SK-N-SH (cell line): Measurements from ENCODE around the gene ACAP2. TPM values are rescaled to one million over a fixed set of nuclear protein-coding genes. Genes with fewer than 3 reads are reported as not detected.

Source experiments
- CTCF ChIA-PET: fragments of 300-600, 350-600 bp; formaldehyde crosslinking; extraction: SDS; loops from one replicate; lab custom pipeline; 2021; lab: Yijun Ruan, JAX
- POLR2A ChIA-PET: fragments of 350-600 bp; sonication (Branson Sonifier 250); formaldehyde crosslinking; extraction: SDS; loops from one replicate; lab custom pipeline; 2020; ENCODE audit warnings: antibody characterized with exemption, inconsistent platforms; lab: Yijun Ruan, JAX
- DNase-seq: peaks from one replicate; pipeline ENCODE4 v3.0.0; 2012
- H2AFZ ChIP-seq: fragments of 200-600 bp; sonication (generic); 2 replicates; pipeline ENCODE4 v1.8.1; 2016; ENCODE audit warnings: antibody characterized with exemption, mild to moderate bottlenecking, low read depth
- H3F3A ChIP-seq: fragments of 200-600 bp; sonication (generic); replicated peaks from 2 replicates; pipeline ENCODE3; 2016; ENCODE audit warnings: antibody characterized with exemption, mild to moderate bottlenecking; ENCODE audit not compliant: insufficient read depth
- H3K27ac ChIP-seq, 2 experiments: fragments of 200-500 bp in 1 of 2; fragments of 200-600 bp in 1 of 2; sonication (Bioruptor generic) in 1 of 2; sonication (generic), shearing (Covaris generic) in 1 of 2; 2 replicates each; pipeline versions ENCODE4 v1.5.1 to v1.6.1; 2014 to 2016; ENCODE audit warnings: low read depth in 2 of 2, inconsistent platforms in 1 of 2, low read length in 1 of 2, mild to moderate bottlenecking in 1 of 2, mixed read lengths in 1 of 2
- H3K27me3 ChIP-seq: fragments of 200-600 bp; sonication (generic), shearing (Covaris generic); 2 replicates; pipeline ENCODE4 v1.6.1; 2016; ENCODE audit warnings: mixed run types; ENCODE audit not compliant: insufficient read depth
- H3K36me3 ChIP-seq, 2 experiments: fragments of 200-500 bp in 1 of 2; fragments of 200-600 bp in 1 of 2; sonication (Bioruptor generic) in 1 of 2; sonication (generic) in 1 of 2; replicated peaks in 1 of 2; 2 replicates each; pipeline versions ENCODE3 to v1.5.1; 2014 to 2016; ENCODE audit warnings: low read length in 1 of 2, mild to moderate bottlenecking in 1 of 2; ENCODE audit not compliant: insufficient read depth in 2 of 2, control insufficient read depth in 1 of 2
- H3K4me1 ChIP-seq, 2 experiments: fragments of 200-500 bp in 1 of 2; fragments of 200-600 bp in 1 of 2; sonication (Bioruptor generic) in 1 of 2; sonication (generic), shearing (Covaris generic) in 1 of 2; 2 replicates each; pipeline versions ENCODE4 v1.5.1 to v1.6.1; 2014 to 2016; ENCODE audit warnings: low read depth in 1 of 2, low read length in 1 of 2, mixed run types in 1 of 2; ENCODE audit not compliant: insufficient read depth in 2 of 2, control insufficient read depth in 1 of 2
- H3K4me2 ChIP-seq: fragments of 200-600 bp; sonication (generic), shearing (Covaris generic); 2 replicates; pipeline ENCODE4 v1.6.1; 2017; ENCODE audit warnings: mixed run types
- H3K4me3 ChIP-seq, 2 experiments: fragments of 200-500 bp in 1 of 2; fragments of 200-600 bp in 1 of 2; sonication (Bioruptor generic) in 1 of 2; sonication (generic), shearing (Covaris generic) in 1 of 2; 2 replicates each; pipeline versions ENCODE4 v1.5.1 to v1.8.1; 2014 to 2016; ENCODE audit warnings: low read depth in 2 of 2, inconsistent platforms in 1 of 2, low read length in 1 of 2, mild to moderate bottlenecking in 1 of 2, mixed read lengths in 1 of 2, moderate library complexity in 1 of 2
- H3K79me2 ChIP-seq: fragments of 200-600 bp; sonication (generic); 2 replicates; pipeline ENCODE4 v1.8.1; 2017; ENCODE audit warnings: mild to moderate bottlenecking; ENCODE audit not compliant: insufficient read depth
- H3K9ac ChIP-seq: fragments of 200-600 bp; sonication (generic); 2 replicates; pipeline ENCODE4 v1.6.1; 2017; ENCODE audit warnings: mixed run types
- H3K9me2 ChIP-seq: fragments of 200-600 bp; sonication (generic); 2 replicates; pipeline ENCODE4 v1.6.1; 2017; ENCODE audit warnings: mixed run types
- H3K9me3 ChIP-seq: fragments of 200-600 bp; sonication (generic); 2 replicates; pipeline ENCODE4 v1.6.1; 2017; ENCODE audit warnings: mixed run types, mild to moderate bottlenecking, moderate library complexity
- H4K20me1 ChIP-seq: fragments of 200-600 bp; sonication (generic); 2 replicates; pipeline ENCODE4 v1.6.1; 2017; ENCODE audit warnings: mild to moderate bottlenecking, mixed run types; ENCODE audit not compliant: insufficient read depth
- CHD2 ChIP-seq: fragments of 150-350 bp; IDR thresholded peaks from 2 replicates; pipeline ENCODE4 v1.6.1; 2018; ENCODE audit warnings: low read length; ENCODE audit not compliant: partially characterized antibody
- CTCF ChIP-seq: fragments of 200-600 bp; sonication (generic); IDR thresholded peaks from 2 replicates; pipeline ENCODE4 v1.6.1; 2017; ENCODE audit warnings: antibody characterized with exemption, mild to moderate bottlenecking, moderate library complexity
- GATA2 ChIP-seq: sonication (generic); formaldehyde crosslinking; IDR thresholded peaks from 2 replicates; pipeline ENCODE4 v1.5.0; 2020; ENCODE audit warnings: mild to moderate bottlenecking, missing genetic modification reagents
- IRF3 ChIP-seq: fragments of 150-350 bp; IDR thresholded peaks from 2 replicates; pipeline ENCODE4 v1.6.1; 2016; ENCODE audit warnings: mild to moderate bottlenecking, low read depth, low read length
- MAX ChIP-seq: IDR thresholded peaks from 2 replicates; pipeline ENCODE4 v1.4.0; 2012; ENCODE audit warnings: low read depth
- MEF2A ChIP-seq: IDR thresholded peaks from 2 replicates; pipeline ENCODE4 v1.4.0; 2012; ENCODE audit warnings: low read depth, borderline replicate concordance
- NFIC ChIP-seq: IDR thresholded peaks from 2 replicates; pipeline ENCODE4 v1.4.0; 2012; ENCODE audit warnings: borderline replicate concordance
- POLR2AphosphoS5 ChIP-seq: IDR thresholded peaks from 2 replicates; pipeline ENCODE4 v1.6.1; 2012; ENCODE audit warnings: low read depth, low read length
- SIN3A ChIP-seq: IDR thresholded peaks from 2 replicates; pipeline ENCODE4 v1.6.1; 2012; ENCODE audit warnings: low read depth, mild to moderate bottlenecking, low read length, moderate library complexity, borderline replicate concordance
- TAF1 ChIP-seq: IDR thresholded peaks from 2 replicates; pipeline ENCODE4 v1.6.1; 2012; ENCODE audit warnings: low read depth, mild to moderate bottlenecking, low read length, moderate library complexity, borderline replicate concordance
- WGBS: methylation state at CpG from one replicate; pipeline ENCODE4 v1.1.6; 2017; ENCODE audit warnings: low lambda C conversion rate; 5-methylcytosine and 5-hydroxymethylcytosine counted together
- polyA plus RNA-seq, 3 experiments: library from polyadenylated mRNA; depleted of rRNA; stranded (reverse); fragments of >200 nt; gene quantifications; 2 replicates each; pipeline ENCODE4 v1.2.3, GENCODE V29; 2012

The ACAP2 gene
- polyA plus RNA-seq, 1 of the 3 experiments (the other 2 are of a cell fraction): 6.8 TPM

- TF ChIP-seq POLR2AphosphoS5: no peak
- no peak for TF ChIP-seq CHD2
- TF ChIP-seq TAF1: no peak
These were observed 204.7 kb downstream of the ACAP2 start (continued) for GRCh38 chr3:195238081-195238571.

DNA sequence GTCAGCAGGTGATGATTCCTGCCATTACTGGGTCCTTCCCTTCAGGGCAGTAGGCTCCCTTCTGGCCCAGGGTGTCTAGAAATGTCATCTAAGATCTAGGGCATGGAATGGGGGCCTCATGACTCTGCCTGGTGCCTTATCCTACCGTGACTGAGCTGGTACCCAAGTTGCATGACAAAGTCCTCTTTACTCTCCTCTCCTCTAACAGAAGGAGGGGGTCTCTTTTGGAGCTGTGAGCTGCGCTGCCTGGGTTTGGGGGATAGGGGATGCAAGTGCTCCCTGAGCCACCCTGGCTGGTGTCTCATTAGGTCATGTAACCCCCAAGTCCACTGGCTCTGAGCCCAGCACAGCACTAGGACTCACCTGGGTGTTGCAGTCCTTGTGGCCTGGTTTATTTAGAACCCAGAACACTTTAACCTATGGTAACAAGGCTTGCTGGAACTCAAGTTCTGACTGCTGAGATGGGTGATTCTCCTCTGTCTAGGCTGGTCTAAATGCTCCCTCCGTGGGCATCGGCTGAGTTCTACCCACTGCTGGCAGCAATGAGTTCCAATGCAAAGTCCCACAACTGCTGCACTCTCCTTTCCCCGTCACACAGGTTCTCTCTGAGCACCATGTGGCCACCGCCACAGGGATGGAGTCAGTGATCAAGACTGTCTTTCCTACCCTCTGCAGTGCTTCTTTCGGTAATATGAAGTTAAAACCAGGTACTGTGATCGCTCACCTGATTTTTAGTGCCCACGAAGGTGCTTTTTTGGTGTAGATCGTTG is 205.8 kb downstream of the ACAP2 start:
- no peaks in the 10 kb centered on the region for H3K9me3 ChIP-seq
- no peak overlapping the region for H3K9ac ChIP-seq
- no peak for TF ChIP-seq MEF2A
- no peak for TF ChIP-seq IRF3
- TF ChIP-seq CHD2: no peak
- no peak for TF ChIP-seq MAX
- no peak for TF ChIP-seq NFIC
- TF ChIP-seq CTCF: no peak
- TF ChIP-seq GATA2 (CRISPR knock-in tag): no peak
- TF ChIP-seq SIN3A: no peak
- ChIA-PET CTCF (no interaction called here), POLR2A (no interaction called here)
- H3K36me3 ChIP-seq: no peaks in the 10 kb centered on the region
- no peak overlapping the region for H3K4me3 ChIP-seq
- no peak for DNase-seq
- 97% methylated on average over 8 of the region's 10 CpGs for WGBS
- peaks cover 13% of the 10 kb centered on the region; the same call in 1 of the 2 replicates for H3K79me2 ChIP-seq
- H3K9me2 ChIP-seq: no peaks in the 10 kb centered on the region
- H2AFZ ChIP-seq: no peak overlapping the region
- H3K27ac ChIP-seq: no peak overlapping the region
- no peak overlapping the region for H3K4me2 ChIP-seq
- no peaks in the 10 kb centered on the region for H4K20me1 ChIP-seq
- H3K27me3 ChIP-seq: no peaks in the 10 kb centered on the region
- H3F3A ChIP-seq: no peaks in the 10 kb centered on the region
- peaks cover 0 to 29% of the 10 kb centered on the region in 2 experiments; a peak in 1 of 4 replicates for H3K4me1 ChIP-seq
